HG03469 (cell line): ENCODE data around the gene FGA.
"Not testable (repeated sequence)": the region's sequence is repeated elsewhere in the genome, so short reads cannot be mapped to it uniquely, and the experiment has no call there.

Experiments used
- ATAC-seq: cut with Tn5 transposase; IDR thresholded peaks from one replicate; pipeline ENCODE4 v1.9.1; 2021; ENCODE audit warnings: mild to moderate bottlenecking, moderate library complexity, moderate number of reproducible peaks; ENCODE audit not compliant: unreplicated experiment

FGA gene

GRCh38 chr4:154608361-154609252 lies 18.1 kb upstream of the FGA start:
- no peak for ATAC-seq

- ATAC-seq = no peak
Measured at GRCh38 chr4:154606728-154607723, 16.5 kb upstream of the FGA start.

GRCh38 chr4:154604696-154605200 lies 14.2 kb upstream of the FGA start:
- ATAC-seq = no peak

- ATAC-seq = no peak
Measured at GRCh38 chr4:154603033-154603943, 12.7 kb upstream of the FGA start.

GRCh38 chr4:154602404-154603020 lies 12.0 kb upstream of the FGA start:
- ATAC-seq = no peak

- no peak for ATAC-seq
Measured at GRCh38 chr4:154597798-154598774, 7.5 kb upstream of the FGA start.

- ATAC-seq = not testable (repeated sequence)
Measured at GRCh38 chr4:154597281-154597680, 6.7 kb upstream of the FGA start.

- ATAC-seq = no peak
Measured at GRCh38 chr4:154595807-154596206, 5.3 kb upstream of the FGA start.

- not testable (repeated sequence) for ATAC-seq
Measured at GRCh38 chr4:154594343-154594742, 3.8 kb upstream of the FGA start.

- no peak for ATAC-seq
Measured at GRCh38 chr4:154593868-154594267, 3.3 kb upstream of the FGA start.

GRCh38 chr4:154591890-154592289 lies 1.3 kb upstream of the FGA start:
- ATAC-seq = no peak

GRCh38 chr4:154589296-154590197 lies 995 bp downstream of the FGA start:
- no peak for ATAC-seq

GRCh38 chr4:154588198-154588597 lies 2.3 kb downstream of the FGA start:
- no peak for ATAC-seq

GRCh38 chr4:154586296-154587033 lies 4.1 kb downstream of the FGA start:
- no peak for ATAC-seq

- ATAC-seq = no peak
Measured at GRCh38 chr4:154585369-154586018, 5.0 kb downstream of the FGA start.

- ATAC-seq = no peak
Measured at GRCh38 chr4:154584259-154584658, 6.3 kb downstream of the FGA start.
